H9 (cell line): ENCODE data around the gene C15orf61. TPM values are rescaled to one million over a fixed set of nuclear protein-coding genes. Genes with fewer than 3 reads are reported as not detected.

Experiments
- DNase-seq: peaks from one replicate; pipeline ENCODE4 v3.0.0-alpha.2; 2017
- H2AFZ ChIP-seq: one replicate; pipeline ENCODE4 v1.6.1; 2013; ENCODE audit warnings: mild to moderate bottlenecking, low read length, control low read depth, moderate library complexity
- H2AK5ac ChIP-seq: 2 replicates; pipeline ENCODE4 v1.6.1; 2013; ENCODE audit warnings: low read length, control low read depth, mixed read lengths; ENCODE audit not compliant: insufficient read length
- H2BK120ac ChIP-seq: one replicate; pipeline ENCODE4 v1.6.1; 2013; ENCODE audit warnings: low read depth, mild to moderate bottlenecking, low read length, control low read depth, inconsistent platforms; ENCODE audit not compliant: poor library complexity, severe bottlenecking
- H2BK12ac ChIP-seq: 2 replicates; pipeline ENCODE4 v1.6.1; 2013; ENCODE audit warnings: low read length, control low read depth, mixed read lengths, low read depth; ENCODE audit not compliant: insufficient read length
- H2BK15ac ChIP-seq: 2 replicates; pipeline ENCODE4 v1.6.1; 2013; ENCODE audit warnings: low read depth, low read length, control low read depth
- H2BK20ac ChIP-seq: one replicate; pipeline ENCODE4 v1.6.1; 2013; ENCODE audit warnings: low read depth, mild to moderate bottlenecking, low read length, control low read depth, inconsistent platforms; ENCODE audit not compliant: poor library complexity, severe bottlenecking
- H2BK5ac ChIP-seq: 2 replicates; pipeline ENCODE4 v1.6.1; 2013; ENCODE audit warnings: low read length, control low read depth, mixed read lengths; ENCODE audit not compliant: insufficient read length
- H3K14ac ChIP-seq: 2 replicates; pipeline ENCODE4 v1.6.1; 2013; ENCODE audit warnings: low read length, control low read depth; ENCODE audit not compliant: insufficient read depth
- H3K18ac ChIP-seq: 2 replicates; pipeline ENCODE4 v1.6.1; 2013; ENCODE audit warnings: low read depth, mild to moderate bottlenecking, mixed read lengths, low read length, control low read depth; ENCODE audit not compliant: insufficient read length
- H3K23ac ChIP-seq: 2 replicates; pipeline ENCODE4 v1.6.1; 2013; ENCODE audit warnings: low read length, control low read depth, mixed read lengths, low read depth; ENCODE audit not compliant: insufficient read length
- H3K23me2 ChIP-seq: 2 replicates; pipeline ENCODE4 v1.6.1; 2013; ENCODE audit warnings: low read depth, mild to moderate bottlenecking, mixed read lengths, low read length, control low read depth; ENCODE audit not compliant: insufficient read length, poor library complexity, severe bottlenecking
- H3K27ac ChIP-seq: 2 replicates; pipeline ENCODE4 v1.5.1; 2013; ENCODE audit warnings: low read length, control low read depth, mixed read lengths, low read depth; ENCODE audit not compliant: insufficient read length
- H3K27me3 ChIP-seq: 2 replicates; pipeline ENCODE4 v1.6.1; 2013; ENCODE audit warnings: low read length, control low read depth, inconsistent platforms; ENCODE audit not compliant: insufficient read depth
- H3K4ac ChIP-seq: 2 replicates; pipeline ENCODE4 v1.6.1; 2013; ENCODE audit warnings: low read depth, mild to moderate bottlenecking, control low read depth, inconsistent platforms, low read length, moderate library complexity
- H3K4me1 ChIP-seq: 2 replicates; pipeline ENCODE4 v1.6.1; 2013; ENCODE audit warnings: low read length, control low read depth, inconsistent platforms; ENCODE audit not compliant: insufficient read depth
- H3K4me2 ChIP-seq: 2 replicates; pipeline ENCODE4 v1.6.1; 2013; ENCODE audit warnings: low read length, control low read depth, mixed read lengths; ENCODE audit not compliant: insufficient read length, insufficient read depth
- H3K56ac ChIP-seq: 2 replicates; pipeline ENCODE4 v1.6.1; 2013; ENCODE audit warnings: low read depth, mild to moderate bottlenecking, mixed read lengths, low read length, control low read depth; ENCODE audit not compliant: insufficient read length
- H3K79me1 ChIP-seq: 2 replicates; pipeline ENCODE4 v1.6.1; 2013; ENCODE audit warnings: low read depth, mild to moderate bottlenecking, moderate library complexity, low read length, control low read depth, inconsistent platforms; ENCODE audit not compliant: insufficient read depth, poor library complexity, severe bottlenecking
- H3K79me2 ChIP-seq: 2 replicates; pipeline ENCODE4 v1.6.1; 2013; ENCODE audit warnings: low read length, control low read depth, inconsistent platforms; ENCODE audit not compliant: insufficient read depth
- H3K9ac ChIP-seq: 2 replicates; pipeline ENCODE4 v1.6.1; 2013; ENCODE audit warnings: low read length, control low read depth, mixed read lengths; ENCODE audit not compliant: insufficient read length; ENCODE audit errors: extremely low read depth
- H3K9me3 ChIP-seq: one replicate; pipeline ENCODE4 v1.6.1; 2013; ENCODE audit warnings: low read depth, low read length, inconsistent platforms; ENCODE audit not compliant: control insufficient read depth
- H3T11ph ChIP-seq: one replicate; pipeline ENCODE4 v1.6.1; 2013; ENCODE audit warnings: mild to moderate bottlenecking, low read length, control low read depth, inconsistent platforms
- H4K20me1 ChIP-seq: one replicate; pipeline ENCODE4 v1.6.1; 2013; ENCODE audit not compliant: control insufficient read depth, insufficient read length, insufficient read depth
- H4K5ac ChIP-seq: 2 replicates; pipeline ENCODE4 v1.6.1; 2013; ENCODE audit warnings: low read depth, mild to moderate bottlenecking, mixed read lengths, low read length, control low read depth; ENCODE audit not compliant: insufficient read length
- H4K8ac ChIP-seq: replicated peaks from 2 replicates; pipeline ENCODE4 v1.6.1; 2013; ENCODE audit warnings: low read length, control low read depth, mixed read lengths, low read depth; ENCODE audit not compliant: insufficient read length
- H4K91ac ChIP-seq: 2 replicates; pipeline ENCODE4 v1.6.1; 2013; ENCODE audit warnings: low read depth, mild to moderate bottlenecking, moderate library complexity, mixed read lengths, low read length, control low read depth; ENCODE audit not compliant: insufficient read length
- H3K27ac Mint-ChIP-seq, 3 experiments: 2 replicates in 2 of 3; 3 replicates in 1 of 3; pipeline ENCODE4 v1.8.0; 2020 to 2021; ENCODE audit warnings: mixed read lengths in 3 of 3, mild to moderate bottlenecking in 1 of 3, moderate library complexity in 1 of 3
- H3K27me3 Mint-ChIP-seq: 2 replicates; pipeline ENCODE4 v1.8.0; 2021; ENCODE audit warnings: low read depth, mild to moderate bottlenecking, moderate library complexity, mixed read lengths
- H3K36me3 Mint-ChIP-seq, 3 experiments: 2 replicates in 2 of 3; 3 replicates in 1 of 3; pipeline ENCODE4 v1.8.0; 2020 to 2021; ENCODE audit warnings: low read depth in 3 of 3, mixed read lengths in 3 of 3; ENCODE audit not compliant: insufficient read depth in 1 of 3
- H3K4me1 Mint-ChIP-seq, 2 experiments: 2 replicates each; pipeline ENCODE4 v1.8.0; 2020; ENCODE audit warnings: mixed read lengths in 2 of 2
- H3K4me3 Mint-ChIP-seq, 2 experiments: 2 replicates in 1 of 2; 3 replicates in 1 of 2; pipeline ENCODE4 v1.8.0; 2020 to 2021; ENCODE audit warnings: mild to moderate bottlenecking in 2 of 2, mixed read lengths in 2 of 2, moderate library complexity in 1 of 2
- H3K9me3 Mint-ChIP-seq, 2 experiments: 2 replicates in 1 of 2; 3 replicates in 1 of 2; pipeline ENCODE4 v1.8.0; 2020; ENCODE audit warnings: mild to moderate bottlenecking in 2 of 2, mixed read lengths in 2 of 2, moderate library complexity in 1 of 2
- CTCF ChIP-seq: fragments of 200-600 bp; sonication (generic); conservative IDR thresholded peaks from 3 replicates; pipeline ENCODE4 v1.8.0; 2021; ENCODE audit warnings: antibody characterized with exemption, mild to moderate bottlenecking
- WGBS: extraction: QIAGEN DNeasy Blood & Tissue Kit; methylation state at CpG from one replicate; pipeline ENCODE4 v1.1.7; 2013; ENCODE audit warnings: missing lambda C conversion rate, low lambda C conversion rate, mixed read lengths; ENCODE audit not compliant: insufficient read length; ENCODE audit errors: extremely low coverage; 5-methylcytosine and 5-hydroxymethylcytosine counted together
- total RNA-seq: library from RNA; stranded (reverse); gene quantifications from 2 replicates; pipeline ENCODE4 v1.2.1, GENCODE V29; 2021

C15orf61 gene
- total RNA-seq, 1 experiment from 2014 or later: 2.6 TPM

GRCh38 chr15:67472957-67473356, 48.0 kb upstream of the C15orf61 start:
- no peak overlapping the region for H3T11ph ChIP-seq
- H3K27ac ChIP-seq: no peak overlapping the region
- no peaks in the 10 kb centered on the region for H3K4me1 Mint-ChIP-seq
- H3K36me3 Mint-ChIP-seq: no peaks in the 10 kb centered on the region
- H3K56ac ChIP-seq: no peak overlapping the region
- H3K14ac ChIP-seq: no peak overlapping the region
- H3K4me1 ChIP-seq: no peaks in the 10 kb centered on the region
- no peak overlapping the region for H2BK20ac ChIP-seq
- no peaks in the 10 kb centered on the region; the same call in 1 of the 2 replicates for H3K27me3 Mint-ChIP-seq
- H3K79me1 ChIP-seq: no peaks in the 10 kb centered on the region
- H3K27ac Mint-ChIP-seq: no peak overlapping the region
- WGBS: no CpG with 5 or more reads among the region's 1 CpG
- H3K4me2 ChIP-seq: no peak overlapping the region
- H4K91ac ChIP-seq: no peak overlapping the region
- H2BK15ac ChIP-seq: no peak overlapping the region
- no peak overlapping the region for H3K4me3 Mint-ChIP-seq
- H2BK12ac ChIP-seq: no peak overlapping the region
- H3K79me2 ChIP-seq: no peaks in the 10 kb centered on the region
- H3K23me2 ChIP-seq: no peaks in the 10 kb centered on the region
- no peak overlapping the region for H2AFZ ChIP-seq
- no peak overlapping the region for H2AK5ac ChIP-seq
- no peak overlapping the region for H4K5ac ChIP-seq
- H2BK5ac ChIP-seq: no peak overlapping the region
- TF ChIP-seq CTCF: no peak
- no peak for DNase-seq
- no peaks in the 10 kb centered on the region for H4K20me1 ChIP-seq
- no peaks in the 10 kb centered on the region for H3K27me3 ChIP-seq
- no peak overlapping the region for H3K23ac ChIP-seq
- H3K9ac ChIP-seq: no peak overlapping the region
- no peak overlapping the region for H4K8ac ChIP-seq
- no peak overlapping the region for H3K18ac ChIP-seq
- no peaks in the 10 kb centered on the region for H3K9me3 Mint-ChIP-seq
- H3K4ac ChIP-seq: no peak overlapping the region
- H3K9me3 ChIP-seq: no peaks in the 10 kb centered on the region
- no peak overlapping the region for H2BK120ac ChIP-seq
